Keratinocyte (primary cell): Measurements from ENCODE around the gene PTPN4. TPM values are rescaled to one million over a fixed set of nuclear protein-coding genes. Genes with fewer than 3 reads are reported as not detected.
"Not testable (repeated sequence)": the region's sequence is repeated elsewhere in the genome, so short reads cannot be mapped to it uniquely, and the experiment has no call there.

Source experiments
- DNase-seq: peaks from one replicate; pipeline ENCODE4 v3.0.0-alpha.2; 2011; ENCODE audit warnings: low read depth, missing footprints, low spot score
- FAIRE-seq: peaks from 2 replicates; lab custom pipeline; 2011; peaks lifted over from hg19 to GRCh38; lab: Jason Lieb, UNC
- H2AFZ ChIP-seq: 2 replicates; pipeline ENCODE4 v1.6.0; 2012; ENCODE audit warnings: low read length, control low read depth, inconsistent platforms; ENCODE audit not compliant: control insufficient read depth
- H3K27ac ChIP-seq: 2 replicates; pipeline ENCODE4 v1.5.1; 2011; ENCODE audit warnings: low read length; ENCODE audit not compliant: control insufficient read depth, insufficient read depth
- H3K27me3 ChIP-seq: 3 replicates; pipeline ENCODE4 v1.6.0; 2011; ENCODE audit warnings: low read length; ENCODE audit not compliant: control insufficient read depth, insufficient read depth; ENCODE audit errors: extremely low read depth
- H3K36me3 ChIP-seq, 2 experiments: 2 replicates in 1 of 2; 3 replicates in 1 of 2; pipeline ENCODE4 v1.5.1; 2011; ENCODE audit warnings: low read length in 2 of 2, mild to moderate bottlenecking in 1 of 2; ENCODE audit not compliant: control insufficient read depth in 2 of 2, insufficient read depth in 2 of 2; ENCODE audit errors: extremely low read depth in 1 of 2
- H3K4me1 ChIP-seq: 3 replicates; pipeline ENCODE4 v1.5.1; 2011; ENCODE audit warnings: low read length; ENCODE audit not compliant: control insufficient read depth, insufficient read depth; ENCODE audit errors: extremely low read depth
- H3K4me2 ChIP-seq: 3 replicates; pipeline ENCODE4 v1.6.0; 2011; ENCODE audit warnings: low read depth, low read length; ENCODE audit not compliant: control insufficient read depth, insufficient read depth; ENCODE audit errors: extremely low read depth
- H3K4me3 ChIP-seq, 3 experiments: fragments of 200-600 bp in 1 of 3; sonication (generic) in 1 of 3; 2 replicates in 2 of 3; 3 replicates in 1 of 3; pipeline ENCODE4 v1.5.1; 2011 to 2016; ENCODE audit warnings: low read length in 3 of 3, mild to moderate bottlenecking in 3 of 3, control low read depth in 2 of 3, inconsistent platforms in 1 of 3, low read depth in 1 of 3, mixed read lengths in 1 of 3, mixed run types in 1 of 3, moderate library complexity in 1 of 3; ENCODE audit not compliant: control insufficient read depth in 2 of 3, insufficient read depth in 2 of 3; ENCODE audit errors: extremely low read depth in 1 of 3
- H3K79me2 ChIP-seq: 2 replicates; pipeline ENCODE4 v1.6.0; 2012; ENCODE audit warnings: low read length; ENCODE audit not compliant: control insufficient read depth, insufficient read depth
- H3K9ac ChIP-seq: 3 replicates; pipeline ENCODE4 v1.6.0; 2011; ENCODE audit warnings: low read length; ENCODE audit not compliant: control insufficient read depth, insufficient read depth; ENCODE audit errors: extremely low read depth
- H3K9me1 ChIP-seq: 3 replicates; pipeline ENCODE4 v1.6.0; 2011; ENCODE audit warnings: low read length; ENCODE audit not compliant: control insufficient read depth, insufficient read depth; ENCODE audit errors: extremely low read depth
- H3K9me3 ChIP-seq: 2 replicates; pipeline ENCODE4 v1.5.1; 2012; ENCODE audit warnings: low read depth, low read length; ENCODE audit not compliant: control insufficient read depth
- H4K20me1 ChIP-seq: 3 replicates; pipeline ENCODE4 v1.6.0; 2011; ENCODE audit warnings: low read length; ENCODE audit not compliant: control insufficient read depth, insufficient read depth; ENCODE audit errors: extremely low read depth
- CTCF ChIP-seq, 3 experiments: IDR thresholded peaks in 1 of 3; conservative IDR thresholded peaks in 1 of 3; optimal IDR thresholded peaks in 1 of 3; 2 replicates in 2 of 3; 3 replicates in 1 of 3; pipeline versions ENCODE3 to v1.5.1; 2011; ENCODE audit warnings: low read length in 3 of 3, mild to moderate bottlenecking in 3 of 3, moderate library complexity in 2 of 3, control low read depth in 1 of 3, inconsistent platforms in 1 of 3; ENCODE audit not compliant: insufficient read depth in 2 of 3; ENCODE audit errors: extremely low read depth in 1 of 3
- EZH2 ChIP-seq: IDR thresholded peaks from one replicate; pipeline ENCODE4 v1.6.1; 2012; ENCODE audit warnings: inconsistent platforms, mild to moderate bottlenecking, low read length, moderate library complexity
- dilution Hi-C: fragments of 300-500 bp; cut with MboI; formaldehyde crosslinking; loops from one replicate; pipeline ENCODE4 v1.7.0; 2020; ENCODE audit warnings: low sequenced_read_pairs; ENCODE audit not compliant: extremely low pct_ligation_motif_present
- polyA plus RNA-seq, 5 experiments: library from polyadenylated mRNA; depleted of rRNA in 3 of 5; stranded (reverse) in 3 of 5; stranded (forward) in 1 of 5; unstranded in 1 of 5; fragments of >200 nt; gene quantifications; 1 replicate in 1 of 5; 2 replicates in 3 of 5; 3 replicates in 1 of 5; pipeline versions ENCODE4 v1.2.1 to v1.2.3, GENCODE V29; 2011 to 2012; ENCODE audit warnings: missing spikeins in 2 of 5, low read depth in 1 of 5, low replicate concordance in 1 of 5

Gene PTPN4
- polyA plus RNA-seq, 1 donor (not counting 4 experiments of a cell fraction or from before 2014, with no cell fraction given) = 20.6 TPM

- H4K20me1 ChIP-seq = no peaks in the 10 kb centered on the region
- H3K36me3 ChIP-seq = no peaks in the 10 kb centered on the region
- H3K27me3 ChIP-seq = no peaks in the 10 kb centered on the region
- FAIRE-seq (no peak), DNase-seq (no peak)
- H3K4me1 ChIP-seq = no peaks in the 10 kb centered on the region
- dilution Hi-C loops = no loop called here
- no peaks in the 10 kb centered on the region for H3K9me3 ChIP-seq
- H3K4me2 ChIP-seq = no peak overlapping the region
- no peak for TF ChIP-seq EZH2
- TF ChIP-seq CTCF (optimal IDR thresholded peaks at IDR 0.05 in 1 of 3, IDR thresholded peaks at IDR 0.05 in 1 of 3, conservative IDR thresholded peaks at IDR 0.05 in 1 of 3; ENCODE audit: extremely low read depth in 1 of 3, insufficient read depth in 2 of 3, low read length in 3 of 3) = no peak
- no peak overlapping the region for H3K9ac ChIP-seq
- no peak overlapping the region for H3K4me3 ChIP-seq
- H3K79me2 ChIP-seq = peaks cover 32% of the 10 kb centered on the region
- no peaks in the 10 kb centered on the region for H3K9me1 ChIP-seq
- H2AFZ ChIP-seq = no peak overlapping the region
- H3K27ac ChIP-seq = no peak overlapping the region
Measured at GRCh38 chr2:119800376-119800902, 40.7 kb downstream of the PTPN4 start.

GRCh38 chr2:119801040-119801439 is 41.3 kb downstream of the PTPN4 start:
- dilution Hi-C loops = no loop called here
- no peak for TF ChIP-seq CTCF (optimal IDR thresholded peaks at IDR 0.05 in 1 of 3, IDR thresholded peaks at IDR 0.05 in 1 of 3, conservative IDR thresholded peaks at IDR 0.05 in 1 of 3; ENCODE audit: extremely low read depth in 1 of 3, insufficient read depth in 2 of 3, low read length in 3 of 3)
- Histone ChIP-seq H3K27ac (no peak overlapping the region), H3K4me2 (no peak overlapping the region), H3K9ac (no peak overlapping the region), H3K9me1 (no peaks in the 10 kb centered on the region), H3K9me3 (no peaks in the 10 kb centered on the region), H2AFZ (no peak overlapping the region), H3K27me3 (no peaks in the 10 kb centered on the region), H4K20me1 (no peaks in the 10 kb centered on the region), H3K36me3 (no peaks in the 10 kb centered on the region), H3K79me2 (peaks cover 28% of the 10 kb centered on the region), H3K4me3 (no peak overlapping the region), H3K4me1 (no peaks in the 10 kb centered on the region)
- FAIRE-seq (no peak), DNase-seq (no peak)

- FAIRE-seq, dilution Hi-C loops, H3K27ac ChIP-seq, DNase-seq, H3K4me3 ChIP-seq, H2AFZ ChIP-seq, H3K36me3 ChIP-seq, H3K9me1 ChIP-seq, H3K4me1 ChIP-seq, H3K27me3 ChIP-seq, H3K4me2 ChIP-seq, H4K20me1 ChIP-seq, H3K9me3 ChIP-seq, H3K9ac ChIP-seq: not testable (repeated sequence)
- peaks cover 25% of the 10 kb centered on the region for H3K79me2 ChIP-seq
Measured at GRCh38 chr2:119801989-119802388, 42.3 kb downstream of the PTPN4 start.
